Subcutaneous adipose tissue (tissue), 4 donors: Measurements from ENCODE around the gene HRH2. TPM values are rescaled to one million over a fixed set of nuclear protein-coding genes. Genes with fewer than 3 reads are reported as not detected.

Experiments
- CTCF ChIP-seq: fragments of 450-650 bp; IDR thresholded peaks from one replicate; pipeline ENCODE4 v1.5.1; 2016; ENCODE audit warnings: low read depth, mild to moderate bottlenecking, control low read depth, antibody characterized with exemption, moderate library complexity
- total RNA-seq, 4 donors: library from RNA; depleted of rRNA; stranded (reverse); fragments of >200 nt; gene quantifications; one replicate each; pipeline ENCODE4 v1.1.0, GENCODE V29; 2016

The HRH2 gene
- total RNA-seq, 4 donors from 2014 or later: 2.4 to 6.5 (median 5.5) TPM

GRCh38 chr5:175700991-175701390 lies 43.1 kb downstream of the HRH2 start:
- TF ChIP-seq CTCF: no peak

- TF ChIP-seq CTCF: no peak
Measured at GRCh38 chr5:175701797-175702196, 43.9 kb downstream of the HRH2 start.

- TF ChIP-seq CTCF: no peak
Measured at GRCh38 chr5:175706499-175706898, 48.6 kb downstream of the HRH2 start.

- TF ChIP-seq CTCF: no peak
Measured at GRCh38 chr5:175707751-175708375, 50.0 kb downstream of the HRH2 start.

GRCh38 chr5:175709276-175709781 lies 51.5 kb downstream of the HRH2 start:
- TF ChIP-seq CTCF: no peak

GRCh38 chr5:175710326-175710725 lies 52.5 kb downstream of the HRH2 start:
- no peak for TF ChIP-seq CTCF

GRCh38 chr5:175711031-175711430 lies 53.2 kb downstream of the HRH2 start:
- no peak for TF ChIP-seq CTCF
